HG03460 (cell line): ENCODE data around the gene LRRC59.
"Not testable (repeated sequence)": the region's sequence is repeated elsewhere in the genome, so short reads cannot be mapped to it uniquely, and the experiment has no call there.

ENCODE experiments used
- ATAC-seq: cut with Tn5 transposase; IDR thresholded peaks from one replicate; pipeline ENCODE4 v1.9.1; 2021; ENCODE audit not compliant: unreplicated experiment

LRRC59 gene

GRCh38 chr17:50348522-50349242 is 48.6 kb downstream of the LRRC59 start:
- ATAC-seq = no peak

GRCh38 chr17:50347894-50348291 is 49.4 kb downstream of the LRRC59 start:
- ATAC-seq = no peak

- ATAC-seq = no peak
Observed at GRCh38 chr17:50347117-50347893, 50.0 kb downstream of the LRRC59 start.

- ATAC-seq = peak; percentile 51
Observed at GRCh38 chr17:50346313-50347116, 50.8 kb downstream of the LRRC59 start.

- peak; percentile 73 for ATAC-seq
Observed at GRCh38 chr17:50345432-50346312, 51.7 kb downstream of the LRRC59 start, which contains the start of gene XYLT2. Gene XYLT2 (plus strand): TSS chr17:50346126. CDS start chr17:50346141, 15 bp downstream.

GRCh38 chr17:50344731-50345365 is 52.5 kb downstream of the LRRC59 start:
- ATAC-seq = no peak

GRCh38 chr17:50339381-50339780 is 57.9 kb downstream of the LRRC59 start:
- ATAC-seq = no peak

- no peak for ATAC-seq
Observed at GRCh38 chr17:50338645-50339044, 58.7 kb downstream of the LRRC59 start.

GRCh38 chr17:50337956-50338355 is 59.4 kb downstream of the LRRC59 start:
- no peak for ATAC-seq

- not testable (repeated sequence) for ATAC-seq
Observed at GRCh38 chr17:50333291-50334057, 63.8 kb downstream of the LRRC59 start.

- ATAC-seq = no peak
Observed at GRCh38 chr17:50332196-50332595, 65.1 kb downstream of the LRRC59 start.
